Stimulated activated CD4-positive, alpha-beta T cell treated with anti-CD3 and anti-CD28 coated beads, Interleukin-12 subunit alpha, Interleukin-12 subunit beta, amount 100 ng/mL, for 4 hours (primary cell): ENCODE results near the gene MRPL20.
"Not testable (repeated sequence)": the region's sequence is repeated elsewhere in the genome, so short reads cannot be mapped to it uniquely, and the experiment has no call there.

Experiments
- DNase-seq: peaks from one replicate; pipeline ENCODE4 v3.0.0-alpha.2; 2020

Gene MRPL20

GRCh38 chr1:1406821-1407635, at the start of gene MRPL20:
TSS of gene MRPL20 (minus strand) at chr1:1407293. CDS start at chr1:1407217, 76 bp downstream.
- DNase-seq, result peak; percentile 95

- DNase-seq, result not testable (repeated sequence)
Measured at GRCh38 chr1:1456683-1457255, 49.7 kb upstream of the MRPL20 start.

GRCh38 chr1:1455934-1456333, 48.8 kb upstream of the MRPL20 start:
- not testable (repeated sequence) for DNase-seq

GRCh38 chr1:1455366-1455884, 48.3 kb upstream of the MRPL20 start:
- no peak for DNase-seq

GRCh38 chr1:1454286-1455056, 47.4 kb upstream of the MRPL20 start:
- not testable (repeated sequence) for DNase-seq

GRCh38 chr1:1452882-1453281, 45.8 kb upstream of the MRPL20 start:
- no peak for DNase-seq

- not testable (repeated sequence) for DNase-seq
Measured at GRCh38 chr1:1452365-1452739, 45.3 kb upstream of the MRPL20 start.

GRCh38 chr1:1451696-1452364, 44.7 kb upstream of the MRPL20 start:
- DNase-seq, result no peak

- DNase-seq, result not testable (repeated sequence)
Measured at GRCh38 chr1:1450616-1451015, 43.5 kb upstream of the MRPL20 start.

- no peak for DNase-seq
Measured at GRCh38 chr1:1449099-1449739, 42.1 kb upstream of the MRPL20 start, which contains the start of gene ATAD3C. TSS of gene ATAD3C (plus strand) at chr1:1449689. CDS start at chr1:1450684, 995 bp downstream.

- DNase-seq, result not testable (repeated sequence)
Measured at GRCh38 chr1:1446631-1447030, 39.5 kb upstream of the MRPL20 start.

- DNase-seq, result no peak
Measured at GRCh38 chr1:1442069-1442770, 35.1 kb upstream of the MRPL20 start.

- DNase-seq, result peak; percentile 71
Measured at GRCh38 chr1:1441002-1441888, 34.2 kb upstream of the MRPL20 start.

- DNase-seq, result no peak
Measured at GRCh38 chr1:1440262-1441001, 33.3 kb upstream of the MRPL20 start.

- DNase-seq, result no peak
Measured at GRCh38 chr1:1439546-1440261, 32.6 kb upstream of the MRPL20 start.

- no peak for DNase-seq
Measured at GRCh38 chr1:1438531-1439381, 31.7 kb upstream of the MRPL20 start.

GRCh38 chr1:1437904-1438376, 30.8 kb upstream of the MRPL20 start:
- no peak for DNase-seq
